ENCODE measurements around the gene FOXO6.
"Not testable (repeated sequence)": the region's sequence is repeated elsewhere in the genome, so short reads cannot be mapped to it uniquely, and the experiment has no call there.

FOXO6 gene

DNA sequence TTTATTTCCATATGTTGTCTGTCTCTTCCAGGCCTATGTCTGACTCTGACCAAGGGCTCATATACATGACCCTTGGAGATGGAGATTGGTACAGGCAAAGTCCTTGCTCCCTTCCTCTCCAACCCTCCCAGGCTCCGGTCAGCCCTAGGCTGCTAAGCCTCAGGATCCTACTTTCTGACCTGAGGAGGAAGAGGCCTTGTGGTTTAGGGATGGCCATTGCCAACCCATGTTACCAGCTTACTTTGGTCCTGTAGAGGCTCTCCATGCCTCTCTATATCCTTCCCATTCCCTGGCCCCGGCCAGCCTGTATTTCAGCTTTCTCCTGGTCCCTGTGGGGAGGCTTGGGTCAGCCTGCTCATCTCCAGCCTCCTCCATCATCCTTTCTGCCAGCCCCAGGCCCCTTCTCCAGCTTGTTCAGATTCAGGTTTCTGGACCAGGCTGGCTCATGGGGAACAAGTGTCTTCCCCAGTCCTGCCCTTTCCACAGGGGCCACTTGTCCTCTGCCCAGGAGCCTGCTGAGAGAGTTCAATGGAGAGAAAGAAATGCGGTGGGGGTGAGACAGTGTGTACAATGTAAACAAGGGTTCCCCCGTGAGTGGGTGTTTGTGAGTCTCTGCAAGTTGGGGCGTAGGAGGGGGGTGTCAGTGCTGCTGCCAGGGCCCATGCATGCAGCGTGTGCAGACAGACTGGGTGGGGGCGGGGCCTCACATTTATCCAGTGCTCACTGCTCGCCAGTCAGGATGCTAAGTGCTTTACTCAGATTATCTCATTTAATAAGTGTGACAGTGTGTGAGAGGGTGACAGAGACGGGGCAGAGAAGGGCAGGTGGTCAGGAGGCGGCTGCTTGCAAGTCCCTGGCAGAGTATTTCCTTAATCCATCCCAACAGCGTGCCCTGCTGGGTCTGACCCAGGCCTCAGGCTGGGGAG is 31.3 kb upstream of the FOXO6 start:
- DNase-seq (ENCODE audit: low read depth) = no peak
- TF ChIP-seq, protein P1, sequence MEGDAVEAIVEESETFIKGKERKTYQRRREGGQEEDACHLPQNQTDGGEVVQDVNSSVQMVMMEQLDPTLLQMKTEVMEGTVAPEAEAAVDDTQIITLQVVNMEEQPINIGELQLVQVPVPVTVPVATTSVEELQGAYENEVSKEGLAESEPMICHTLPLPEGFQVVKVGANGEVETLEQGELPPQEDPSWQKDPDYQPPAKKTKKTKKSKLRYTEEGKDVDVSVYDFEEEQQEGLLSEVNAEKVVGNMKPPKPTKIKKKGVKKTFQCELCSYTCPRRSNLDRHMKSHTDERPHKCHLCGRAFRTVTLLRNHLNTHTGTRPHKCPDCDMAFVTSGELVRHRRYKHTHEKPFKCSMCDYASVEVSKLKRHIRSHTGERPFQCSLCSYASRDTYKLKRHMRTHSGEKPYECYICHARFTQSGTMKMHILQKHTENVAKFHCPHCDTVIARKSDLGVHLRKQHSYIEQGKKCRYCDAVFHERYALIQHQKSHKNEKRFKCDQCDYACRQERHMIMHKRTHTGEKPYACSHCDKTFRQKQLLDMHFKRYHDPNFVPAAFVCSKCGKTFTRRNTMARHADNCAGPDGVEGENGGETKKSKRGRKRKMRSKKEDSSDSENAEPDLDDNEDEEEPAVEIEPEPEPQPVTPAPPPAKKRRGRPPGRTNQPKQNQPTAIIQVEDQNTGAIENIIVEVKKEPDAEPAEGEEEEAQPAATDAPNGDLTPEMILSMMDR (IDR thresholded peaks at IDR 0.05; ENCODE audit: low read depth, low read length, missing control alignments) = no peak

DNA sequence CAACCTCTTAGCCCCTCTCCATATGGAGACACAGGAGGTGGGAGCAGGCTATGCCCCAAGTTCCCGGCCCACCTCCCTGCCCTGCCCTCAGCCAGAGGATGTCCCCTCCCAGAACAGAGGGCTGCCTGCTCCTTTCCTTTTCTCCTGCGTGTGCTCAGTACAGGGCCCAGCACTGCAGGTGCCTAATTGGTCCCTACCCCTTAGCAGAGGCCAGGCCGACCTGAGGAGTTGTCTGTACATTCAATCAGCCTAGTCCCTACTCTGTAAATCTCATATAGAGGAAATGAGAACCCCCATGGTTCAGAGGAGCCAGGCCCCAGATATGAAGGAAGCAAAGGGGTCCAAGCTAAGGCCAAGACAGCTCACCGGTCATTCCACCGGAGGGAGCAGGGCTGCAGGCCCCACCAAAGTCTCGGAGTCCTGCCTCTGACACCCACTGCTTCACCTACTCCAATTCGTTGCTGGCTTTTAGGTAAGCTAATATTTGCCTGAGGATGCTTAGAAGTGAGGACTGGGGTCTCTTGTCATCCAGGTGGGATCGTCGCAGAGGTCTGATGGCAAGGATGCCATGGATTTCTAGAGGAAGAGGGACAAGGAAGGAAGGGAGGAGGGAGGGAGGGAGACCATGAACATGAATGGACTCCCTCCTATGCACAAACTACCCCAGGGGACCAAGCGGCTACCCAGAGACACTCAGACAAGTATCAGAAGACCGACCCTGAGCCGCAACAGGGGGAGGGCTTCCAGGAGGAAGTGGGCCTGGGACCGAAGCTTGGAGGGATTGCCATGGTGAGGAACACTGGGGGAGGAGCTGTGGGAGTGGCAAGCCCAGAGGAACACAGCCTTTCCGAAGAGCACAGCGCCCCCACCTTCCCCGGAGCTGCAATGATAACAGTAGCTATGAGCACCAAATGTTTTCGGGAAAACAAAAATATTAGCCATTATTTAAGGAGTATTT is 30.4 kb upstream of the FOXO6 start:
- no peak for DNase-seq (ENCODE audit: low read depth)
- H3K4me3 ChIP-seq (ENCODE audit: low read depth, low read length) = no peak overlapping the region
- TF ChIP-seq, protein P1 (IDR thresholded peaks at IDR 0.05; ENCODE audit: low read depth, low read length, missing control alignments) = no peak

More for the DNA sequence above, 31.3 kb upstream of the FOXO6 start:
- no peak overlapping the region for H3K4me3 ChIP-seq (ENCODE audit: low read depth, low read length)

DNA sequence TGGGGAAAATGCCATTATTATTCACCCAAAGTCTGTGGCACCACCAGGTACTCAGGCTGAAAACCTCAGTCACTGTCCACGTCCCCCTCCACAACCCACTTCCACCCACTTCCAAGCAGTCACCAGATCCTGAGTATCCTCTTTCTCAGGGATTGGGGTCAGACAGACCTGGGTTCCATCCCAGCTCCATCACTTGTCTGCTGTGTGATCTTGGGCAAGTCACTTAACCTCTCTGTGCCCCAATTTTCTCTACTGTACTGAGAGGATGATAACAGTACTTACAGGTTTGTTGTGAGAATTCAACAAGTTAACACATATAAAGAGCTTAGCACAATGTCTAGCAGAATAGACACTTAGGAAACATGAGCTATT is 29.7 kb upstream of the FOXO6 start:
- DNase-seq (ENCODE audit: low read depth) = no peak
- TF ChIP-seq, protein P1 (IDR thresholded peaks at IDR 0.05; ENCODE audit: low read depth, low read length, missing control alignments) = no peak
- H3K4me3 ChIP-seq (ENCODE audit: low read depth, low read length) = no peak overlapping the region

DNA sequence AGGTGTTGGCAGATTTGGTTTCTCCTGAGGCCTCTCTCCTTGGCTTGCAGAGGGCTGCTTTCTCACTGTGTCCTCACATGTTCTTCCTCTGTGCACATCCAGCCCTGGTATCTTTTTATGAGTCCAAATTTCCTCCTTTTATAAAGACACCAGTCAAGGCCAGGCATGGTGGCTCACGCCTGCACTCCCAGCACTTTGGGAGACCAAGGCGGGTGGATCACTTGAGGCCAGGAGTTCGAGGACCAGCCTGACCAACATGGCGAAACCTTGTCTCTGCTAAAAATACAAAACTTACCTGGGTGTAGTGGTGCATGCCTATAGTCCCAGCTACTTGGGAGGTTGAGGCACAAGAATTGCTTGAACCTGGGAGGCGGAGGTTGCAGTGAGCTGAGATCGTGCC is 29.1 kb upstream of the FOXO6 start:
- not testable (repeated sequence) for DNase-seq (ENCODE audit: low read depth); H3K4me3 ChIP-seq (ENCODE audit: low read depth, low read length)

DNA sequence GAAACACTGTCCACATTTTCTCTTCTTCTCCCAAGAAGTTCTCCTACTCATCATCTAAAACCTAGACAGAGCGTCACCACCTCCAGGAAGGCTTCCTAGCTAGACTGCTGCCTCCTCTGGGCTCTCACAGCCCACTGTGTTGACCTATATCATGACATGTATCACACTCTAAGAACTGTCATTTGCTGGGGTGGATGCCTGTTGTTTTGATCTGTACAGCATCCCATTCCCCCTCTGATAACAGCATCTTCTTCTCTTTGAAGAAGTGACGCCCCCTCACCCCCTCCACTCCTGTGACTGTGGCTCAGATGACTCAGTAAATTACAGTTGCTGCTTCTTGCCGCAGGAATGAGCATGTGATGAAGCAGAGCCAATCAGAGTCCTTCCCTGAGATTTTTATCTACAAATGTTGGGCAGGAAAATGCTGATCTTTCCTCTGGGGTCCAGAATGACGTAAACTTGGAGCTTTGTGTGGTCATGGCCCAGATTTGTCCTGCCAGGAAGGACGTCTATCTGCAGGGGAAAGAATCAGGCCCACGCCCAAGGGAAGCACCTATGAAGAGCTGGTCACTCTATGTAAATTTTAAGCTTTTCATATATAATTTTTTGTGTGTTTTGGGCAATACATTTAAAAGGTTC is 28.0 kb upstream of the FOXO6 start:
- no peak overlapping the region for H3K4me3 ChIP-seq (ENCODE audit: low read depth, low read length)
- TF ChIP-seq, protein P1 (IDR thresholded peaks at IDR 0.05; ENCODE audit: low read depth, low read length, missing control alignments) = no peak
- DNase-seq (ENCODE audit: low read depth) = no peak

DNA sequence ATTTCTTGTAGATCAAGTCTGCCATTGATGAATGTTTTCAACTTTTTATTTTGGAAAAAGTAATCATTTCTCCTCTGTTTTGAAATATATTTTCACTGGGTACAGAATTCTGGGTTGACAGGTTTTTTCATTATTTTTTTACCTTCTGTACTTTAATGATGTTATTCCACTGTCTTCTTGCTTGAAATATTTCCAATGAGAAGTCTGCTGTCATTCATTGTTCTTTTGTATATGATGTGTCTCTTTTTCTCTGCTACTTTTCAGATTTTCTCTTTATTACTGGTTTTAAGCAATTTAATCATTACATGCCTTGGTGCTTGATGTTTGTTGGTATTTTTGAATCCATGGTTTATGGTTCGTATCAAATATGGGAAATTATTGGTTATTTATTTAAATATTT is 22.4 kb upstream of the FOXO6 start:
- DNase-seq (ENCODE audit: low read depth) = no peak
- no peak overlapping the region for H3K4me3 ChIP-seq (ENCODE audit: low read depth, low read length)
- TF ChIP-seq, protein P1 (IDR thresholded peaks at IDR 0.05; ENCODE audit: low read depth, low read length, missing control alignments) = no peak

All from GM12864 (cell line).